DMS 273 (cell line): ENCODE measurements around the gene FANCI.
A peak's percentile ranks its signal among the peaks of the same experiment; 100 is the strongest.

ENCODE experiments used
- DNase-seq: peaks from one replicate; lab custom pipeline; 2025; ENCODE audit not compliant: unreplicated experiment; lab: John Stamatoyannopoulos, UW

The FANCI gene

DNA sequence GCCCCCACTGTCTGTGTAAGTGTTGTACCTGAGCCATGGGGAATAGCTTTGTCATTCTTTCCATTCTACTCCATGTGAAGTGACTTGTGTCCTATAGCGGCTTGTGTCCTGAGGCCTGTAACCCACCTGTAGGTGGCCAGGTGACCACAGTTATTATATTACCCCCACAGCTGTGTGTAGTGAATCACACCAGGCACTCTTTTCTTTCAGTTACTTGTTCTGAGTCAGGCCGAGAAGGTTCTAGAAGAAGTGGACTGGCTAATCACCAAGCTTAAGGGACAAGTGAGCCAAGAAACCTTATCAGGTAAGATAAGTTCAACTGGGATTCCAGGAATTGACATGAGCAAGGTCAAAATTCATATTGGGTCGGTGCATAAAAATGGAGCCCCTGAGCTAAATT is 61.6 kb downstream of the FANCI start:
- no peak for DNase-seq

DNA sequence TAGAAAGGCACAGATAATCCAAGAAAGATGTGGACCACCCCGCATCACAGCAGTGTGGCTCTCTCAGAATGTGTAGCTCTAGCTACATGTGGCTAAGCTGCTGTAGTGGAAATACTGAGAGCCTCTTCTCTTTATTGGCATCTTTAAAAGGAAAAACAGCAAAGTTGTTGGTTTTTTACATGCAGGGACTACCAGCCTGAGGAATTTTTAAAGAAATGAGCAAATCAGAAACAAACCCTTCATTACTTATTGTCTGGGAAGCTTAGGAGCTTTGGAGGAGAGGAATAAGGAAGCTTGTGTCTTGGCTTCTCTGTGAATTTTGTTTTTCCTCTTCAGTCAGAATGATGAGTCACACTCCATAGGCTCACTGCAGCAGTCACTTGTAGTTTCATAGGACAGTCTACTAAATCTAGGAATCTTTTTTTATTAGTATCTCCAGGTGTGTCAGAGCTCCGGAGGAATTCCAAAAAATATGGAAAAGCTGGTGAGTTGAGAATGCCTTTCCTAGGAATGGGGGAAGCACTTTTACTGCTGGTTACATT is 63.3 kb downstream of the FANCI start:
- DNase-seq = no peak

DNA sequence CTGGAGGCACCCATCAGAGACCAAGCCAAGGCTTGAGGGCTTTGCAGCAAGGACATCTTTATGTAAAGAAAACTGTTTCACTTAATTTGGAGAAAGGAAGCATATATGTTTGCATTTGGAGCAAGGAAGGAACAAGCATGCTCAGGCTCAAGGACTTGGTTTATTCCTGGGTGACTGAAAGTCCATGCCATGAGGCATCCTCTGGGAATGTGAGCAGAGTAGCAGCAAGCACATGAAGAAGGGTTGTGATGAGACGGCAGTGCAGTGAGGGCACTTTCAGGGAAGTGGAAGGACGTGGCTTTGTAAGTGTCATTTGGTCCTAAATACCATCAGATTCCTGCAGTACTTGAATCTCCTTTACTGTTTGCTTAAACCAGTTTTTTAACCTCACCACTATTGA is 64.0 kb downstream of the FANCI start:
- no peak for DNase-seq

DNA sequence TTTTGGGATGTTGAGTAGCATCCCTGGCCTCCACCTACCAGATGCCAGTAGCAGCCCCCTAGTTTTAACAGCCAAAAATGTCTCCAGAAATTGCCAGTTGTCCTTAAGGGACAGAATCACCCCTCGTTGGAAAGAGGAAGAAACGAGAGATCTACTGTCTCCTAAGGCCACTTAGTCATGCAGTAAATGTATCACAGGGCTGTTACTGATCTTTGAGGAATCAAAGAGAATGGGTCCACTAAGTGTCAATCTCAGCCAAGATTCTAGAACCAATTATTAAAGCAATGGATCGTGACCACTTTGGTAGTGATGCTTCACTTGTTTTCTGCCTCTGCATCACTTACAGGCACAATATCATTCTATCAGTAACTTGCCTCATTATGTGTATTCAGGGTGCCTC is 64.5 kb downstream of the FANCI start:
- no peak for DNase-seq

DNA sequence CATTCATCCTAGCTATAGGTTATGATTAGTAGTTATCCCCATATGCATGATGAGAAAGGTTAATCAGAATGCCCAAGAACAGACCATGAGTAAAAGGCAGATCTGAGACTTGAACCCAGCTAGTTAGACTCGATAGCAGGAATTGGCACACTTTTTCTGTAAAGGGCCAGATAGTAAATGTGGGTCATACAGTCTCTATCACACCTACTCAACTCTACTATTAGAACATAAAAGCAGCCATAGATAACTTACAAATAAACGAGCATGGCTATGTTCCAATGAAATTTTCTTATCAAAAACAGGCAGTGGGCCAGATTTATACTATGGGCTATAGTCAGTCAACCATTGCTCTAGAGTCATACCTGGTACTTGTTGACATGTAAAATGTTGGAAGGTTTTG is 66.2 kb downstream of the FANCI start:
- no peak for DNase-seq

DNA sequence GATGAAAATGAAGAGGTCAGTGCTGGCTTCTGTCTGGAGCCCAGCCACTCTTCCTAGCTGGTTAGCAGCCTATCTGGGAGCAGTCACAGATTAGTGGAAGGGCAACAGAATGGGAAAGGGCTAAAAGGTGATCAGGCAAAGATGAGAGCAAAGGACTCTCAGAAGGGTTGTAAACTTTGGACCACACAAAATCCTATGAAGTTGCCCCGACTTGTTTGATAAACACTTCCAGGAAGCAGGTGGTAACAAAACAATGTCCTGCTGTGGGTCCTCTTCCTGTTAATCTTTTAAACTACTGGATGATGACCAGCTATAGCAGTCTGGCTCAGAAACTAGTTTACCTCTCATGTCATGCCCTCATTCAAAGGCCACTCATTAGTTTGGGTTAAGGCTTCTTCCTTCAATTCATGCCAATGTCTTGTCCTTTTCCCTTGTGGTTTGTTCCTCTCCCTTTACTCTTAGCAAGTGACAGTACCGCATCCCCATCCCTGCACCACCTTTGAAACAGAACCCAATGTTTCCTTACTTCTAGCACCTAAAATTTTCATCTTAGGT is 71.7 kb downstream of the FANCI start:
- no peak for DNase-seq

DNA sequence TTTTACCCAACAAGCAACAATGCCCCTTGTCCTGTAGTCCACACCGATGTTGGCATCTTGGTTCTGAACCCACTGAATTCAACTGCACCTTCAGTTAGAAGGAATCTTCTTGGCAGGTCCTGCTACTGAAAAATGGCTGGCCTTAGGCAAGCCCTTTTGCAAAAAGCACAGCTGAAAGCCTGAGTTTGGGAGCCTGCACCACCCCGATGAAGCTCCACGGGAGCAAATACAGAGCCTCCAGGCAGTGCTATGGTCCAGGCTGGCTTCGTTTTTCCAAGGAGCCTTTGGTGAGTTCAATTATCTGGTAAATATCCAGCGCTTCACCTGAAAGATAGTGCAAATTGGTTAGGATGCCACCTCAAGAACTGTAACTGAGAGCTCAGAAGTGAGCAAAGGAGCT is 72.7 kb downstream of the FANCI start:
- no peak for DNase-seq

DNA sequence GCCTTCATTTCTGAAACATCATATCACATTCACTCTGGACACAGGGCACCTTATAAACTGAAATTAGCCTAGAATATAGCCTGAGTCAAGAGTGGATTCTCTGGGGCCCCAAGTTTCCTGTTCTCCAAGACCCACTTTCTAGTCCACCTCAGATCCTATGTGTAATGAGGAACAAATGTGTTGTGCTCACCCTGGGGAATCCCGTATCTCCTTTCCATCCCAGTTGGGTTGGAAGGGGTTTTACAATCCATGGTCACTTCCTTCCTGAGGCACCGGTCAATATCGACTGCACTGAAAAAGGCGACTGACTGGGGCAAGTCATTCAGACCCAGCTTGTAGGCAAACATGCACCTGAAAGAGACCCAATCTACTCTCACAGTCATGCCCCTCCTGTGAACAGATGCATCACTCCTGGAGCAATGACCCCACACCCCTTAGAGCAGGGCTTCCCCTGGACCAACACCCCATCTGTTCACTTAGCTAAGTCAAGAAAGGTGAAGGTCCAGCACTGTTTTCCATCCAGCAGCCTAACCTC is 73.5 kb downstream of the FANCI start:
- no peak for DNase-seq

DNA sequence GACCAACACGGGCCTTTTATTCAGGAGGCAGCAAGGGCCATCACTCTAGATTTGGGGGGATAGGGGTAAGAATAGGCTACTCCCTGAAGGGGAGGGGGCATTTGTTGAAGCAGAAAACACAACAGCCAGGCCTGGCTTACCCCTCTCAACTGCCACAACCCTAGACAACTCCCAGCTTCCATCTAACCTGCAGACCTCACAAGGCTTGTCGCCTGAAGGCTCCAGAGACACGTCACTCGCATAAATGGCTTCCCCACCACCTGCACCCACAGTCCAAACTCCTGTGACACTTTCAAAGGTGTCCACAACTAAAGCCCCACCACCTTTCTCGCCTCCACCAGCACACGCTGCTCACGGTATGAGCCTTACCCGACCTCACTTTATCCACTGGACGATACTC is 75.9 kb downstream of the FANCI start:
- DNase-seq = no peak

DNA sequence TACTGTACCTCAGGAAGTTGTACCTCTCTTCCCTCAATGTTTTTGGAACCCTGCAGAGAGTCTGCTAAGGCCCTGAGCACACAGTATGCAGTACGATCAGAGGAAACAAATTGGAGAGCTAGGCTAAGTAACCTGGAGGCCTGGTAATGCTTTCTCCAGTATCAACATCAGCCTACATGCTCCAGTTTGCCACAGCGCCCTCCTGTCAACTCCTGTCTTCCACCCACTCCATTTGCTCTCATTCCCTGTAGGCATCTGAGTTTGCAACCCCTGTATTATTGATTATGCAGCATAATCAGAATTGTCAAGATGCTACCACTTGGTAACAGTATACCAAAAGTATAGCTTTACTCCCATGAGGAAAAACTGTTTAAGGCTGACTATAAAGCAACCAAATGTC is 76.4 kb downstream of the FANCI start:
- DNase-seq = no peak

DNA sequence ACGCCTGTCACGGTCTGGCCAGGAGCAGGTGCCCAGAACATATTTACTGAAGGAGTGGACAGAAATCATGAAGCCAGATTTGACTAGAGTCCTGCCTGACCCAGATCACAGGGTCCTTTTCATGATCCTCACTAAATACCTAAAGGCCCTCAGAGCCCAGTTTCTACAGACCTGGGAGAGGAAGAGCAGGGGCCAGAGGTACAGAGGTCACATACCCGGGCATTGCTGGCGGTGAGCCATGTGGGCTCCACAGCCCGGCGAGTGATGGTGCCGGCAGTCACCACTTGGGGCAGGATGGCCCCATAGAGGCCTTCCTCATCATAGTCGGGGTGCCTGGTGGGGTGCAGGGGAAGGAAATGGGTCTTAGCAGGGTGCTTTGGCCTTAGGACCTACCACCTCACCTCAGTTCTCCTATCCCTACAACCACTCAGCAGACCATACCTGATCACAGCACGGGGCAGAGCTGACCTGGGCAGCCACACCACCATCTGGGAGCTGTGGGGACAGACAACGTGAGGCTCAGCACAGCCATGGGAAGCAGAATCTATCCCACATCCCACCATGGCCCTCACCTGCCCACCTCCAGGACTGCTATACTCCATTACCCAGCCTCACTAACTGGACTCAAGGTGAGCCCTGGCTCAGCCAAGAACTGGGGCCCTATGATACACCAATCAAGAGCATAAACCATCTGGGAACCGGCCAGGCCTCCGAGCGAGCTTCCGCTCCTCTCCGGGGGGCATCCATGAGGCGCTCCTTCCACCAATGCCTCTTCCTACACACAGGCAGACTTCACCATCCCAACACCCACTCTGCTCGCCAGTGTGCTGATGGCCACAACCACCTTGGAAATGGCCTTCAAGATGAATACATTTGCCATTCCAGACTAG is 78.0 kb downstream of the FANCI start:
- DNase-seq = peak; percentile 20

DNA sequence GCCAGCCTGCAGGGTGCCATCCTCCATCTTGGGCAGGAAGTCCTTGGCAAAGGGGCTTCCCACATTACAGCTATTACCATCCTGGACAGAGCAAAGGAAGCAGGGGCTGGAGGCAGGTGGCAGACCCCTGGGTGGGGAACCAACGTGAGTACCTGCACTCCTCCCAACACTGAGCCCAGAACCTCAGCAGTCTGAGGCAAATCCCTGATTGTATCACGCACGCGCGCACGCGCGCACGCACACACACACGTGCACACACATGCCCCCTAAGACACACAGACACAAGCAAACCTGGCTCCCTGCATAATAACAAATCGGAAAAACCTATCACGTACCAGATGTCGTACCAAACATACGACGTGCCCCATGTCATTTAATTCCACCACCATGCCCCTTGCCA is 79.0 kb downstream of the FANCI start:
- no peak for DNase-seq

DNA sequence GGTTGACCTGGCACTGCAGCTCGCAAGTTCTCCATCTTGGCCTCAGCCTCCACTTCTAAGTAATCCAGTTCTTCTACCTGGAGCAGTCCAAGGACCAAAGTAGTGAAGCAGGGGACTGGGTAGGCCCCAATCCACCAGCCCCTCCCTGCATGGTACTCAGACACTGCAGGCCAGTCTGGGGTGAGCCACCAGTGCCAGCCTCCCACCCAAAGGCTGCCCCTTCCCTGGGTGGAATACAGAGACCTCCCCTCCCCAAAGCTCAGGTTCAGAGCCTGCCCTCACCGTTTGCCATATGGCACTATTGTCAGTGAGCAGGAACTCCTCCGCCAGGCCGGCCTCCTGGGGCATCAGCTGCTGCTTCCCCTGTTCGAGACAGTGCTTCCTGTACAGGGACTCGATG is 80.0 kb downstream of the FANCI start:
- peak; percentile 29 for DNase-seq

DNA sequence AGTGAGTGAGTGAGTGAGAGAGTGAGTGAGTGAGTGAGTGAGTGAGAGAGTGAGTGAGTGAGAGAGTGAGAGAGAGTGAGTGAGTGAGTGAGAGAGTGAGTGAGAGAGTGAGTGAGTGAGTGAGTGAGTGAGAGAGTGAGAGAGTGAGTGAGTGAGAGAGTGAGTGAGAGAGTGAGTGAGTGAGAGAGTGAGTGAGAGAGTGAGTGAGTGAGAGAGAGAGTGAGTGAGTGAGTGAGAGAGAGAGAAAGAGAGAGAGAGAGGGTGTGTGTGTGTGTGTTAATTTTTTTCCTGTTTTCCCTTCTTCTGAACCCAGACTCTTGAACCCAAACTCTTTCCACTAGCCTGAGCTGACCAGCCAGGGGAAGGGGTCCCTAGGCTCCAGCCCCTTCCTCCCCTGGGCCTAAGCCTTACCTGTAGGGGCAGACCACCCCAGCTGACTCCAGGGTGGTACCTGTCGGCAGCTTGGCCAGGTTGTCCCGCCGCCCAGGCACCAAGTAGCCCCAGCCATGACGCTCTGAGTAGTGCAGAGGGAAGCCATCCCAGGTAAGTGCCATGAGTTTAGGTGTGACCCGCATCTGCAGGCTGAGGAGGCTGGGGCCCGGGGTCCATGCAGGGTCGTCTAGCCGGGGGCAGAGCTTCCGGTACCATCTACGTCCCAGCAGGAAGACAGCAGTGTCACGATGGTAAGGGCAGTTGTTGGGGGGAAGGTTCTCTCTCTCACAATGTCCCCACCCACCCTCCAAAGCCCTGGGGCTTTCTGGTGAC is 81.4 kb downstream of the FANCI start:
- DNase-seq = no peak

DNA sequence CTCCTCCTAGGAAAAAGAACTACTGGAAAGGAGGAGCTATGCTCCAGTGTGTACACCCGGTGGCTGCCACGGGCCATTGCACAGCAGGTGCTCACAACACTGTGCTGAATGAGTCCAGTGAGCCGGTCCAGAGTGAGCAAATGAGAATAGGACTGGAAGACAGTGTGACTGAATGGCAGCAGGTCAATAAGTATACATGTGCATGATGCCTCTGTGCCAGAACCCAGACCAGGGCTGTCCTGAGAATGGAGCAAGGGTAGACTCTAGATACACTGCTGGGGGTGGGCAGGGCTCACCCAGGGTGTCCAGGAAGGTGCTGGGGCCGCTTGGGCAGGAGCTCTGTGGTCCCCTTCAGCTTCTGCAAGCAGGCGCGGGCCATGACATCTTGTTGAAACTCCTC is 82.5 kb downstream of the FANCI start:
- no peak for DNase-seq

DNA sequence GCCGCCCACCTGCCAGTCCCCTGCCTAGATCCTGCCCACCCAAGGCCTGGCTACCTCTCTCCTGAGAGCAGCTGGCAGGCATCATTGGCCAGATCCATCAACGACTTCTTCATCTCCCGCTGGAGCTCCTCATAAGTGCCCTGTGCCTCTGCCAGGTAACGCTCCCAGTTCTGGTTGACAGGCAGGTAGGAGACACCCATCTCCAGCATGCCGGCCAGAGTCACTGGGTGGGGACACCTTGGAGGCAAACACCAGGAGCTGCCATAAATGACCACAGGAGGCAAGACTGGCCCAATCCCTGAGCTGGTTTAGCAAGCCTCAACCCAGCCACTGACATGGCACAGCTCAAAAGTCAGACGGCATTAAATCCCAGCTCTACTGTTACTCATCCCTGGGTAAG is 83.3 kb downstream of the FANCI start:
- DNase-seq = no peak

DNA sequence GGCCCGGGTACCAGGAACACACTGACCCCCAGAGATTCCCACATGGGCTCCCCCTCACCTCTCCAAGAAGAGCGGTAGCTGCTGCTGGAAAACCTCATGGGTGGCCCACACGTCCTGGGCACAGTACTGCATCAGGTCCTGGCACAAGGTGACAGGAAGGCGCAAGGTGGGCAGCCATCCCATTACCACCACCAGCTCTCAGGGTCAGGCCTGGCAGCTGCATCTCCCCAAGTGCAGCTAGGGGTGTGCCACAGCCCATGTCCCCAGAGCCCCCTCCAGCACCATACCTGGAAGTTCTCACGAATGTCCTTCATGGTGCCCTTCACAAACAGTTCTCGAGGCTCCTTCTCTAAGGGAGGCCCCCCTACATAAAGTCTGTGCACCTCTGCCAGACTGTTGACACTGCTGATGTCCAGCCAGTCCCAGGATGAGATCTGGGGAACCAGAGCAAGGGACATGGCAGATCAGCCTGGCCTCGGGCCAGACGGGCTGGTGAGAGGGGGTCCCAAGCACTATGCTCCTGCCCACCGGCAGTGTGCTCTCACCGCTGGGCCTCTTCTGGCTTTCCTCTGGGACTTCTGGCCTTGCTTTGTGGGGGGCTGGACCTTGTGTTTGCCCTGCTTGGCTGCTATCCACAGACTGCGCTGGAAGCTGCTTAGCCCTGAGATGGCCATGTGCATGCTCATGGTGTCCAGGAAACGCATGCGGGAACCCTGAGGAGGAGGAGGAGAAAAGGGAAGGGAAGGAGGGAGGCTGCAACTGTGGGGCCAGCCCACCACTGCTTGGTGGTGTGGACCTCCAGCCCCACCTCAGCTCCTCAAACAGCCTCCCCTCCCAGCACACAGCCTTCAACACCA is 84.8 kb downstream of the FANCI start:
- no peak for DNase-seq

DNA sequence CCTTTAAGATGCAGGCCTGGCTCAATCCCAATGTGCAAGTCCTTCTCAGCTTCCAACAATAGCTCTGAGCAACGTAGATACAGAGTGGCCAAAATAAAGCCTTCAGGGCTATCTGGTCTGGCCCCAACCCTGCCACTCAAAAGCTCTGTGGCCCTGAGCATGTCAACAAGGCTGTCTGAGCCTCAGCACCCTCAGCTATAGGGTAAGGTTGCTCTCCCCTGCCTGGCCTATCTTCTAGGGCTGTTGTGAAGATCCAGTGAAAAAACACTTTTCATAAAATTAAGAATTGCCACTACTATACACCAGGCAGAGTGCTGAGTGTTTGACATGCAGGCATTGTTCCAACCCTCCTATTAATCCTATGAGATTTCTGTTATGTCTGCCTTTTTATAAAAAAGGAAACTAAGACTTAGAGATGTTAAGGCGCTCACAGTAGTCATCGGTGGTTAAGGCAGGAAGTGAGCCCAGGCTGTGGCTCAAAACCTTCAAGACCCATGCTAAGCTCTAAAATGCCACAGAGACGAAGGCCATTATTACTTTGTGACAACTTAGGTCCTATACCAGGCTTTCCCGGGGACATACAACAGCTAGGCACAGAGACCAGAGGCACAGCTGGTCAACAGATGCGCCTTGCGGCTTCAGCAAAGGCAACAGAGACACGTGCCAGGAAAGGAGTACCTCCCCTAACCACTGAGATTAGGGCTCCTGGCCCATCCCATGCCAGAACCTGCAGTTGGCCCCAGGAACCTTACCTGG is 85.7 kb downstream of the FANCI start:
- peak; percentile 36 for DNase-seq

DNA sequence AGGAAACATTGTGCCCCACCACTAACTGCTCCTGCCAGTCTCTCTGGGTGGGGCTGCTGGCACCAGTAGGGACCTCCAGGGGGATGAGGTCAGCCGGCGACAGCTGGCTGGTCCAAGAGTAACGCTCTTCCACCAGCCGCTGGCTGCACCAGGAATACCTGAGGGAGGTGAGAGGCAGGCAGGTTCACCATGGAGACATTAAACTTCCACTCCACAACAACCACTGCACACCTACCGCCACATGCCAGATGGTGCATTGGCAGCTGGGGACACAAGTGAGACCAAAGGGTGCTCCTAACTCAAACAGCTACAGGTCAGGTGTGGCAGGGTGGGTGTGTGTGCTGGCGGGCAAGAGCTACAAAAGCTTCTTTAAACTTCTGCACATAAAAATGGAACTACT is 86.3 kb downstream of the FANCI start:
- peak; percentile 36 for DNase-seq
